KOPT-K1 (cell line): ENCODE data around the gene LY6G6D.

Experiments
- H3K27ac ChIP-seq: fragments of 200-600 bp; sonication (generic); 2 replicates; pipeline ENCODE4 v1.5.1; 2016; ENCODE audit warnings: antibody characterized with exemption, mild to moderate bottlenecking, low read depth, low read length; ENCODE audit not compliant: poor library complexity, severe bottlenecking
- H3K36me3 ChIP-seq: fragments of 200-600 bp; sonication (generic); 2 replicates; pipeline ENCODE4 v1.5.1; 2017; ENCODE audit warnings: antibody characterized with exemption, mild to moderate bottlenecking, low read length, moderate library complexity; ENCODE audit not compliant: insufficient read depth
- H3K9me3 ChIP-seq: fragments of 200-600 bp; sonication (generic); 2 replicates; pipeline ENCODE4 v1.5.1; 2017; ENCODE audit warnings: antibody characterized with exemption, low read length, mild to moderate bottlenecking; ENCODE audit not compliant: insufficient read depth, poor library complexity, severe bottlenecking

Gene LY6G6D

GRCh38 chr6:31715022-31715958 lies at the start of gene LY6G6D:
Gene LY6G6D, plus strand, starts transcription at chr6:31715348. Its CDS starts 8 bp downstream, at chr6:31715356.
- peak within 1 kb of the TSS; percentile 11 for H3K27ac ChIP-seq
- H3K36me3 ChIP-seq = no peaks in the 10 kb centered on the region

GRCh38 chr6:31665501-31666336 lies 49.4 kb upstream of the LY6G6D start, which contains the start of gene CSNK2B:
Gene CSNK2B, plus strand, starts transcription at chr6:31666080. Its CDS starts 752 bp downstream, at chr6:31666832.
- H3K27ac ChIP-seq = peak within 1 kb of the TSS; percentile 96
- H3K9me3 ChIP-seq = no peaks in the 10 kb centered on the region
- peaks cover 72% of the 10 kb centered on the region for H3K36me3 ChIP-seq

More at GRCh38 chr6:31715022-31715958, at the start of gene LY6G6D:
- no peaks in the 10 kb centered on the region for H3K9me3 ChIP-seq

- peaks cover 76% of the 10 kb centered on the region for H3K36me3 ChIP-seq
- peak overlapping the region; percentile 96 for H3K27ac ChIP-seq
- H3K9me3 ChIP-seq = no peaks in the 10 kb centered on the region
These were observed 48.7 kb upstream of the LY6G6D start for GRCh38 chr6:31666337-31666965.

- H3K9me3 ChIP-seq = no peaks in the 10 kb centered on the region
- H3K27ac ChIP-seq = no peak within 1 kb of the TSS
- H3K36me3 ChIP-seq = peaks cover 77% of the 10 kb centered on the region
These were observed 45.5 kb upstream of the LY6G6D start, which contains the start of gene LY6G5B for GRCh38 chr6:31669676-31670075. Gene LY6G5B, plus strand, starts transcription at chr6:31669976. Its CDS starts 975 bp downstream, at chr6:31670951.

GRCh38 chr6:31676322-31676903 lies 38.7 kb upstream of the LY6G6D start:
- Histone ChIP-seq H3K27ac (no peak overlapping the region), H3K36me3 (peaks cover 35% of the 10 kb centered on the region), H3K9me3 (no peaks in the 10 kb centered on the region)

GRCh38 chr6:31676904-31677303 lies 38.2 kb upstream of the LY6G6D start:
- peaks cover 31% of the 10 kb centered on the region for H3K36me3 ChIP-seq
- no peaks in the 10 kb centered on the region for H3K9me3 ChIP-seq
- H3K27ac ChIP-seq = no peak overlapping the region

GRCh38 chr6:31677955-31678354 lies 37.2 kb upstream of the LY6G6D start:
- H3K27ac ChIP-seq = no peak overlapping the region
- no peaks in the 10 kb centered on the region for H3K9me3 ChIP-seq
- peaks cover 21% of the 10 kb centered on the region for H3K36me3 ChIP-seq

- H3K9me3 ChIP-seq = no peaks in the 10 kb centered on the region
- H3K36me3 ChIP-seq = peaks cover 23% of the 10 kb centered on the region; the same call in 1 of the 2 replicates
- H3K27ac ChIP-seq = no peak within 1 kb of the TSS
These were observed 34.7 kb upstream of the LY6G6D start, which contains the start of gene LY6G5C for GRCh38 chr6:31680226-31681134. Gene LY6G5C, minus strand, starts transcription at chr6:31681067. Its CDS starts 694 bp downstream, at chr6:31680373.

- H3K9me3 ChIP-seq = no peaks in the 10 kb centered on the region
- H3K27ac ChIP-seq = no peak overlapping the region
- H3K36me3 ChIP-seq = peaks cover 31% of the 10 kb centered on the region
These were observed 33.9 kb upstream of the LY6G6D start for GRCh38 chr6:31681135-31681671.

- peaks cover 55% of the 10 kb centered on the region for H3K36me3 ChIP-seq
- no peaks in the 10 kb centered on the region for H3K9me3 ChIP-seq
- H3K27ac ChIP-seq = no peak overlapping the region
These were observed 31.6 kb upstream of the LY6G6D start for GRCh38 chr6:31683591-31683990.

- Histone ChIP-seq H3K36me3 (peaks cover 83% of the 10 kb centered on the region), H3K9me3 (no peaks in the 10 kb centered on the region), H3K27ac (no peak overlapping the region)
These were observed 28.7 kb upstream of the LY6G6D start for GRCh38 chr6:31686483-31686882.

- H3K36me3 ChIP-seq = peaks cover 92% of the 10 kb centered on the region
- no peak overlapping the region for H3K27ac ChIP-seq
- H3K9me3 ChIP-seq = no peaks in the 10 kb centered on the region
These were observed 27.8 kb upstream of the LY6G6D start for GRCh38 chr6:31687321-31687720.
